ENCODE data around the gene FYN. TPM values are rescaled to one million over a fixed set of nuclear protein-coding genes. Genes with fewer than 3 reads are reported as not detected.
A peak's percentile ranks its signal among the peaks of the same experiment; 100 is the strongest.

The FYN gene
- total RNA-seq, 2 experiments from 2014 or later = 266 to 323 TPM

DNA sequence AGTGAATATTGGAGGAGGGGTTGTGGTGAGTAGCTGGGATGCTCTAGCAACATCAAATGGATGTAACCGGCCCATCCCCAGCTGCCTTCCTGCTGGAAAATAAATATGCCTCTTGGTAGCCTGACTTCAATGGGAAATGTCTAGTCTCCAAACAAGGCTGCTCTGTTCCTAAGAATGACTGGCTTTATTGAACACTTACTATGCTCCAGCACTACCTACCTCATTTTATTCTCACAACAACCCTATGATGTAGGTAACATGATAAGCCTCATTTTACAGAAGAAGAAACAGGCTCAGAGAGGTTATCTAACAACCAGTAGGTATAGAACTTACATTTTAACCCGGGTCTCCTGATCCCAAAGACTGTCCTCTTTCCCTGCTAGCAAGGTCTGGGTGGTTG is 93.6 kb downstream of the FYN start:
- no peaks in the 10 kb centered on the region for H3K27me3 Mint-ChIP-seq
- H3K9me3 Mint-ChIP-seq (ENCODE audit: low read depth) = no peaks in the 10 kb centered on the region
- no peak for DNase-seq
- CTCF ChIA-PET = interaction anchor here (0.7 to 6.4 kb wide), 16 partner anchors 8 to 210 kb away, joined by 3 to 52 read pairs (median 3); no protein-coding TSS in a partner anchor
- H3K4me1 Mint-ChIP-seq = peaks cover 93% of the 10 kb centered on the region
- no peak for ATAC-seq
- peak overlapping the region; percentile 89 for H3K27ac Mint-ChIP-seq
- peak overlapping the region; percentile 69 for H3K4me3 Mint-ChIP-seq
- peaks cover 41% of the 10 kb centered on the region for H3K36me3 Mint-ChIP-seq

GRCh38 chr6:111779031-111779430 is 94.2 kb downstream of the FYN start:
- CTCF ChIA-PET = interaction anchor here (0.7 to 6.4 kb wide), 12 partner anchors 10 to 211 kb away, joined by 3 to 52 read pairs (median 4); no protein-coding TSS in a partner anchor
- H3K4me1 Mint-ChIP-seq = peaks cover 93% of the 10 kb centered on the region
- peak overlapping the region; percentile 89 for H3K27ac Mint-ChIP-seq
- ATAC-seq = no peak
- peaks cover 41% of the 10 kb centered on the region for H3K36me3 Mint-ChIP-seq
- no peak for DNase-seq
- no peaks in the 10 kb centered on the region for H3K9me3 Mint-ChIP-seq (ENCODE audit: low read depth)
- no peaks in the 10 kb centered on the region for H3K27me3 Mint-ChIP-seq
- peak overlapping the region; percentile 69 for H3K4me3 Mint-ChIP-seq

DNA sequence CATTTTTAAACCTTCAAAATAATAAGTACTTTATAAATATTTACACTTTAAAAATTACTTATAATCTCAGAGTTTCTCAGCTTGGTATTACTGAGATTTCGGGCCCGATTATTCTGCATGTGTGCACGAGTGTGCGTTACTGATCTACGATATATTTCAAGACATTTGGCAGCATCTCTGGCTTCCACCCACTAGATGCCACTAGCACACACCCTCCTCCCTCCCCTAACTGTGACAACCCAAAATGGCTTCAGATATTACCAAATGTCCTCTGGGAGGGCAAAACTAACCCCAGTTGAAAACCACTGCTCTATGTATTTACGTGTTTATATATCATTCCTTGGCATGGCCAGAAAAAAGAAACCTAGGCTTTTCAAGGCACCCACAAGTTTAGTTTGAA is 95.9 kb downstream of the FYN start:
- no peaks in the 10 kb centered on the region for H3K9me3 Mint-ChIP-seq (ENCODE audit: low read depth)
- peak; percentile 46 for ATAC-seq

GRCh38 chr6:111776236-111777221 is 96.7 kb downstream of the FYN start:
- Mint-ChIP-seq H3K27ac (peak overlapping the region; percentile 90), H3K36me3 (peaks cover 38% of the 10 kb centered on the region)
- peak; percentile 22 for ATAC-seq

More for the DNA sequence above, 95.9 kb downstream of the FYN start:
- CTCF ChIA-PET = interaction anchor here (0.8 to 6.4 kb wide), 21 partner anchors 10 to 266 kb away, joined by 3 to 52 read pairs (median 7); no protein-coding TSS in a partner anchor
- H3K27ac Mint-ChIP-seq = peak overlapping the region; percentile 89
- H3K4me3 Mint-ChIP-seq = peak overlapping the region; percentile 69
- H3K27me3 Mint-ChIP-seq = no peaks in the 10 kb centered on the region
- H3K4me1 Mint-ChIP-seq = peaks cover 87% of the 10 kb centered on the region
- H3K36me3 Mint-ChIP-seq = peaks cover 30% of the 10 kb centered on the region
- DNase-seq = peak; percentile 70

DNA sequence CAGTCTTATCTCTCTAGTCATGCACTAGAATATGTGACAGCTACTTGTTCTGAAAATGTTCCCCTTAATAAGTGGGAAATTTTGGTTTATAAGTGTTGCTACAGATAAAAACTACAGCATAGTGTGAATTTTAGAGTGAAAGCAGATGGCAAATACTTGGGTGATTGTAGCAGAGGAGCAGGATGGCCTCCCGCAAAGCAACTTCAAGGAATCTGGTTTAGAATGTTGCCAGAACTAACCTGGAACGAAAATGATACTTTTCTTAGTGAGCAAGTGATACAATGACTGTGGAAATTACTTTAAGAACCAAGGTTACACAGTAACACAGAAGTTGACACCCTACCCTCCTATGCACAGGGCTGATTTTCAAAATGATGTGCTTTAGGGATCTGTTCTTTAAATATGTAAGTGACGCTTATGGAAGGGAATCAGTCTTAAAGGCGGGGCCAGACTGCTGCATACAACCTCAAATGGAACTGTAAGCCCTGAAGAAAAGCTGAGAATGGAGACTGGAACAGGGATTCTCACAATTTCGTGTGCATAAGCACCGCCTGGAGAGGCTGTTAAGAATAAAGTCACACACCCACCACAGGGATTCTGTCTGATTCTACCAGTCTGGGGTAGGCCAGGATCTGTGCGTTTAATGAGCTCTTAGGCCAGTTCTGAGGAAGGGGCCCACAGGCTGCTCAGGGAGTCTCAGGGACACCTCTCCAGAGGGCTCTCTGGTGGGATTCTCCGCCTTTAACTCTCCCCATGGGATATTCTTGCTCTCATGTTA is 97.9 kb downstream of the FYN start:
- Mint-ChIP-seq H3K27me3 (no peaks in the 10 kb centered on the region), H3K4me3 (peak overlapping the region; percentile 35), H3K36me3 (peaks cover 47% of the 10 kb centered on the region), H3K4me1 (peaks cover 92% of the 10 kb centered on the region), H3K9me3 (ENCODE audit: low read depth) (no peaks in the 10 kb centered on the region), H3K27ac (peak overlapping the region; percentile 90)
- CTCF ChIA-PET = interaction anchor here (0.6 to 6.4 kb wide), 7 partner anchors 8 to 121 kb away, joined by 3 to 52 read pairs (median 7); no protein-coding TSS in a partner anchor
- no peak for DNase-seq
- ATAC-seq = no peak

More at GRCh38 chr6:111776236-111777221, 96.7 kb downstream of the FYN start:
- DNase-seq = no peak
- Mint-ChIP-seq H3K9me3 (ENCODE audit: low read depth) (no peaks in the 10 kb centered on the region), H3K27me3 (no peaks in the 10 kb centered on the region), H3K4me1 (peaks cover 91% of the 10 kb centered on the region), H3K4me3 (peak overlapping the region; percentile 69)
- CTCF ChIA-PET = interaction anchor here (0.6 to 6.4 kb wide), 23 partner anchors 9 to 267 kb away, joined by 3 to 52 read pairs (median 7); no protein-coding TSS in a partner anchor

GRCh38 chr6:111774346-111774703 is 98.9 kb downstream of the FYN start:
- peaks cover 92% of the 10 kb centered on the region for H3K4me1 Mint-ChIP-seq
- H3K36me3 Mint-ChIP-seq = peaks cover 43% of the 10 kb centered on the region
- no peak overlapping the region for H3K4me3 Mint-ChIP-seq
- ATAC-seq (no peak), DNase-seq (no peak)
- peak overlapping the region; percentile 90 for H3K27ac Mint-ChIP-seq
- H3K9me3 Mint-ChIP-seq (ENCODE audit: low read depth) = no peaks in the 10 kb centered on the region
- CTCF ChIA-PET = interaction anchor here (0.6 to 6.4 kb wide), 7 partner anchors 10 to 535 kb away, joined by 3 to 52 read pairs (median 6); no protein-coding TSS in a partner anchor
- H3K27me3 Mint-ChIP-seq = no peaks in the 10 kb centered on the region

GRCh38 chr6:111773501-111774345 is 99.5 kb downstream of the FYN start:
- no peak for DNase-seq
- Mint-ChIP-seq H3K9me3 (ENCODE audit: low read depth) (no peaks in the 10 kb centered on the region), H3K27ac (peak overlapping the region; percentile 90), H3K27me3 (no peaks in the 10 kb centered on the region), H3K4me1 (peaks cover 92% of the 10 kb centered on the region), H3K36me3 (peaks cover 45% of the 10 kb centered on the region), H3K4me3 (no peak overlapping the region)
- CTCF ChIA-PET = interaction anchor here (1.0 to 6.4 kb wide), 6 partner anchors 10 to 64 kb away, joined by 3 to 52 read pairs (median 6); no protein-coding TSS in a partner anchor
- no peak for ATAC-seq

GRCh38 chr6:111772381-111772780 is 100.9 kb downstream of the FYN start:
- H3K9me3 Mint-ChIP-seq (ENCODE audit: low read depth) = no peaks in the 10 kb centered on the region
- peaks cover 43% of the 10 kb centered on the region for H3K36me3 Mint-ChIP-seq
- H3K27ac Mint-ChIP-seq = peak overlapping the region; percentile 22
- no peak overlapping the region for H3K4me3 Mint-ChIP-seq
- CTCF ChIA-PET = interaction anchor here (1.4 kb wide), 1 partner anchor 82 kb away, joined by 3 read pairs; no protein-coding TSS in a partner anchor
- H3K27me3 Mint-ChIP-seq = no peaks in the 10 kb centered on the region
- ATAC-seq = no peak
- DNase-seq = no peak
- H3K4me1 Mint-ChIP-seq = peaks cover 92% of the 10 kb centered on the region

DNA sequence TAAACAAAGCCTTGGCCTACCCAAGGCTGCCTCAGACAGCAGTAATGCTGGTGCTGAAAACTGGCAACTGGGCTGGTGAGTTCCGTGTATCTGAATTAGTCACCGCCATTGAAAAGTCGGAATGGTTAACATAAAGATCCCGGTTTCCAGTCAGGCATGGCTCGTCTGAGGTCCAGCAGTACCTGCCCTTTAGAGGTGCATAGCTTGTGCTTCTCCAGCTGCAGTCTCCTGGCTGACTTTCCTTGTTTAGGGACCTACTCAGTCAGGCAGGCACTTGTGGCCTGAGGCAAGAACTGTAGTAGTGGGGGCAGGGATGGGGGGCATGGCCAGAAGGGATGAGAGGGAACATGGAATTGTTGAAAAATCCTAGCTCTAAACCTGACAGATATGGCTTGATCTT is 101.6 kb downstream of the FYN start:
- ATAC-seq = no peak
- CTCF ChIA-PET = interaction anchor here (1.2 to 1.9 kb wide), 4 partner anchors 8 to 82 kb away, joined by 3 to 6 read pairs (median 3); no protein-coding TSS in a partner anchor
- Mint-ChIP-seq H3K36me3 (peaks cover 40% of the 10 kb centered on the region), H3K4me1 (peaks cover 93% of the 10 kb centered on the region), H3K9me3 (ENCODE audit: low read depth) (no peaks in the 10 kb centered on the region), H3K27ac (peak overlapping the region; percentile 57), H3K4me3 (no peak overlapping the region), H3K27me3 (no peaks in the 10 kb centered on the region)
- DNase-seq = no peak

- H3K36me3 Mint-ChIP-seq = peaks cover 44% of the 10 kb centered on the region
- peaks cover 93% of the 10 kb centered on the region for H3K4me1 Mint-ChIP-seq
Observed at GRCh38 chr6:111771094-111771432, 102.2 kb downstream of the FYN start.

DNA sequence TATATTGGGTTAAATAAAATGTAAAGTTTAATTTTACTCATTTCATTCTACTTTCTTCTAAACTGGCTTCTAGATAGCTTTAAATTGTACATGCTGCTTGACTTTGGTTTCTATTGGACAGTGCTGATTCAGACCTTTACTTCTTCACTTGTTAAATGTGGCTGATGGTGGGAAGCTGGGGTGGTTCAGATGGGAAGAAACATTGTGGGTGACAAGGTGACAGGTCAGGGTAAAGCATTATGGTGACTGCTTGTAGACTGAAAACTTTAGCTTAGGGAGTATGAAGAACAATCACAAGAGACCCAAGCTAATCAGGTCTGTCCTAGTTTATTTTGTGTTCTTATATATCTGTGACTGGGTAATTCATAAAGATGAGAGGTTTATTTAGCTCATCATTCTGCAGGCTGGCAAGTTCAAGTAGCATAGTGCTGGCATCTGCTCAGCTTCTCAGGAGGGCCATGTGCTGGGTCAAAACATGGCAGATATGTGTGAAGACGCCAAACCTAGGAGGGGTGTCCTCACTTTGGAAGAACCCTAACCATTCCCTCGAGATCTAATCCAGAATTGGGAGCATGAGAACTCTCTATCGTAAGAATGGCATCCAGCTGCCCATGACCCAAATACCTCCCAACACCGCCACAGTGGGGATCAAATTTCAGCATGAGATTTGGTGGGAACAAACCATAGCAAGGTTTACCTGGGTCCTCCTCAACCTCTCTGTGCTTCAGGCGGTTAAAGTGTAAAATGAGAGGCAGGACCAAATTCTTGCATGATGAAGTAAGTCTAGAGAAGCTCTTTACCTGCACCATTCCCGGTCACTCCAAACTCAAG is 102.8 kb downstream of the FYN start:
- Mint-ChIP-seq H3K36me3 (peaks cover 46% of the 10 kb centered on the region), H3K27ac (peak overlapping the region; percentile 57), H3K27me3 (no peaks in the 10 kb centered on the region), H3K4me1 (peaks cover 93% of the 10 kb centered on the region), H3K9me3 (ENCODE audit: low read depth) (no peaks in the 10 kb centered on the region), H3K4me3 (peak overlapping the region; percentile 7)
- CTCF ChIA-PET = interaction anchor here (0.7 to 1.9 kb wide), 13 partner anchors 9 to 226 kb away, joined by 3 to 6 read pairs (median 3); no protein-coding TSS in a partner anchor
- DNase-seq (peak; percentile 73), ATAC-seq (peak; percentile 41)

More at GRCh38 chr6:111771094-111771432, 102.2 kb downstream of the FYN start:
- Mint-ChIP-seq H3K9me3 (ENCODE audit: low read depth) (no peaks in the 10 kb centered on the region), H3K4me3 (no peak overlapping the region), H3K27me3 (no peaks in the 10 kb centered on the region), H3K27ac (peak overlapping the region; percentile 57)
- CTCF ChIA-PET = interaction anchor here (0.7 to 1.9 kb wide), 9 partner anchors 9 to 225 kb away, joined by 3 to 6 read pairs (median 3); no protein-coding TSS in a partner anchor
- ATAC-seq (no peak), DNase-seq (no peak)

Measured in activated CD8-positive, alpha-beta memory T cell treated with anti-CD3 and anti-CD28 coated beads, Interleukin-2, amount 10 ng/mL, durations not matched to agents 7 days and 5 days (primary cell).